Parathyroid adenoma (tissue), 2 donors: ENCODE results near the gene SLC35A4.
"Not testable (repeated sequence)": the region's sequence is repeated elsewhere in the genome, so short reads cannot be mapped to it uniquely, and the experiment has no call there.

Experiments used
- H2AFZ ChIP-seq: fragments of 300-600 bp; sonication (generic); one replicate; pipeline ENCODE4 v1.7.0; 2017; ENCODE audit warnings: antibody characterized with exemption, mild to moderate bottlenecking
- H3K27ac ChIP-seq: fragments of 300-600 bp; sonication (generic); one replicate; pipeline ENCODE4 v1.7.0; 2017
- H3K27me3 ChIP-seq: fragments of 300-600 bp; sonication (generic); one replicate; pipeline ENCODE4 v1.7.0; 2017; ENCODE audit warnings: low read length; ENCODE audit not compliant: control insufficient read depth, insufficient read depth
- H3K36me3 ChIP-seq: fragments of 300-600 bp; sonication (generic); one replicate; pipeline ENCODE4 v1.7.0; 2017; ENCODE audit warnings: low read length; ENCODE audit not compliant: control insufficient read depth, insufficient read depth
- H3K4me1 ChIP-seq: fragments of 300-600 bp; sonication (generic); one replicate; pipeline ENCODE4 v1.7.0; 2017; ENCODE audit warnings: control low read depth
- H3K4me2 ChIP-seq: fragments of 300-600 bp; sonication (generic); one replicate; pipeline ENCODE4 v1.7.0; 2017; ENCODE audit warnings: low read length
- H3K4me3 ChIP-seq: fragments of 300-600 bp; sonication (generic); one replicate; pipeline ENCODE4 v1.7.0; 2017; ENCODE audit warnings: low read depth, low read length
- H3K79me2 ChIP-seq: fragments of 300-600 bp; sonication (generic); one replicate; pipeline ENCODE4 v1.7.0; 2017; ENCODE audit warnings: control low read depth
- H3K9ac ChIP-seq: fragments of 300-600 bp; sonication (generic); one replicate; pipeline ENCODE4 v1.7.0; 2017; ENCODE audit warnings: mild to moderate bottlenecking
- H3K9me3 ChIP-seq: fragments of 300-600 bp; sonication (generic); one replicate; pipeline ENCODE4 v1.7.0; 2017; ENCODE audit warnings: low read length; ENCODE audit not compliant: control insufficient read depth
- TF ChIP-seq, protein P1 (sequence below): fragments of 300-600 bp; sonication (generic); IDR thresholded peaks from one replicate; pipeline ENCODE4 v1.7.0; 2017; ENCODE audit warnings: antibody characterized with exemption, mild to moderate bottlenecking
- donor health status: primary hyperparathyroidism.

Gene SLC35A4

DNA sequence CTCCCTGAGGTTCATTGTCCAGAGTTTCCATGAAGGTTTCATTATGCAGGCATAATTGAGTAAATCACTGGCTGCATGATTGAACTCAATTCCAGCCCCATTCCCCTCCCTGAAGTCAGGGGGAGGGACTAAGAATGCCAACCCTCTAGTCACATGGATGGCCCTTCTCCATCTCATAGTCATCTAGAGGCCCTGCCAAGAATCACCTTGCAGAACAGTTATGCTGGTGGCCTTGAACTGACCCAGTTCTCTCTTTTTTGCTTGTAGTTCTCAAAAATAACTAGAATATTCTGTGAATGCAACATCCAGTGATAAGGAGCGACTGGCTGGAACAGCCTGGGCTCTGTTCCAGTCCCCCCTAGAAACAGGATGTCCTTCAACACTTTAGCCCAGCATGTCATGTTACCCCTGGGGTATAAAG lies 31.7 kb downstream of the SLC35A4 start:
- Histone ChIP-seq H3K79me2 (no peaks in the 10 kb centered on the region), H2AFZ (peak overlapping the region; percentile 38), H3K36me3 (no peaks in the 10 kb centered on the region), H3K4me2 (no peak overlapping the region), H3K4me3 (no peak overlapping the region), H3K27me3 (no peaks in the 10 kb centered on the region), H3K27ac (peak overlapping the region; percentile 11), H3K9ac (no peak overlapping the region), H3K9me3 (no peaks in the 10 kb centered on the region), H3K4me1 (peaks cover 5% of the 10 kb centered on the region)
- TF ChIP-seq, protein P1, sequence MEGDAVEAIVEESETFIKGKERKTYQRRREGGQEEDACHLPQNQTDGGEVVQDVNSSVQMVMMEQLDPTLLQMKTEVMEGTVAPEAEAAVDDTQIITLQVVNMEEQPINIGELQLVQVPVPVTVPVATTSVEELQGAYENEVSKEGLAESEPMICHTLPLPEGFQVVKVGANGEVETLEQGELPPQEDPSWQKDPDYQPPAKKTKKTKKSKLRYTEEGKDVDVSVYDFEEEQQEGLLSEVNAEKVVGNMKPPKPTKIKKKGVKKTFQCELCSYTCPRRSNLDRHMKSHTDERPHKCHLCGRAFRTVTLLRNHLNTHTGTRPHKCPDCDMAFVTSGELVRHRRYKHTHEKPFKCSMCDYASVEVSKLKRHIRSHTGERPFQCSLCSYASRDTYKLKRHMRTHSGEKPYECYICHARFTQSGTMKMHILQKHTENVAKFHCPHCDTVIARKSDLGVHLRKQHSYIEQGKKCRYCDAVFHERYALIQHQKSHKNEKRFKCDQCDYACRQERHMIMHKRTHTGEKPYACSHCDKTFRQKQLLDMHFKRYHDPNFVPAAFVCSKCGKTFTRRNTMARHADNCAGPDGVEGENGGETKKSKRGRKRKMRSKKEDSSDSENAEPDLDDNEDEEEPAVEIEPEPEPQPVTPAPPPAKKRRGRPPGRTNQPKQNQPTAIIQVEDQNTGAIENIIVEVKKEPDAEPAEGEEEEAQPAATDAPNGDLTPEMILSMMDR: no peak

DNA sequence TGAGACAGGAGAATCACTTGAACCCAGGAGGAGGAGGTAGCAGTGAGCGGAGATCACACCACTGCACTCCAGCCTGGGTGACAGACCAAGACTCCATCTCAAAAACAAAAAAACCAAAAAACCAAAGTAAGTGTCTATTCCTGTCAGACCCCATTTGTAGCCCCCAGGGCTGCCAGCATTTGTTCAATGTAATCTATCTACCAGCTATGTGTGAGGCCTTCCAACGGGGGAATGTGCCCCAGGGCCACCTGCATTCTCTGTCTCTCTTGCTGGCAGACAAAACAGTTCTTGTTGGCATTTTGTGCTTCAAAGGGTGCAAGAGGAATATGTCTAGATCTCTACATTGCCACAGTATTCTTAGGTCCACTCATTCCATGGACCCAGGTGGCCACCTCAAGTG lies 34.2 kb downstream of the SLC35A4 start:
- no peak overlapping the region for H2AFZ ChIP-seq
- H3K79me2 ChIP-seq: no peaks in the 10 kb centered on the region
- H3K27me3 ChIP-seq: no peaks in the 10 kb centered on the region
- H3K9ac ChIP-seq: no peak overlapping the region
- H3K4me1 ChIP-seq: peaks cover 5% of the 10 kb centered on the region
- no peak overlapping the region for H3K4me3 ChIP-seq
- H3K9me3 ChIP-seq: no peaks in the 10 kb centered on the region
- no peak overlapping the region for H3K4me2 ChIP-seq
- TF ChIP-seq, protein P1: no peak
- no peaks in the 10 kb centered on the region for H3K36me3 ChIP-seq
- no peak overlapping the region for H3K27ac ChIP-seq

DNA sequence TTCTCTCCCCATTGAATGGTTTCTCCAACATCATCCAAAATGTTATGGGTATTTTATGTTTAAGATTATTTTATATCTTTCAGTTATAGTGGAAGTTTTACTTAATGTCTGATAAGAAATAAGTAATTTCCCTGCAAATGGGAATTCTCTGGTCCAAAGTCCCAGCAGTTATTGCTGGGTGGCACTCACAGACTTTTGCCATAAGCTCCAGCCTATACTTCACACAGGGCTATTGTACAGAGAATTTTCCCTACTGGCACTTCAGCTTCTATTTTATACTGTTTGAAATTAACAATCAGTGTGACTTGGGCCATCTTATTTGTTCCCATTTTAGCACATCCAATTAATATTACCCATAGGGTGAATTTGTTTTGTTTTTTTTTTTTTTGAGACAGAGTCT lies 35.5 kb downstream of the SLC35A4 start:
- peaks cover 5% of the 10 kb centered on the region for H3K4me1 ChIP-seq
- no peak overlapping the region for H2AFZ ChIP-seq
- no peak overlapping the region for H3K4me2 ChIP-seq
- H3K79me2 ChIP-seq: no peaks in the 10 kb centered on the region
- H3K27ac ChIP-seq: no peak overlapping the region
- no peaks in the 10 kb centered on the region for H3K9me3 ChIP-seq
- no peaks in the 10 kb centered on the region for H3K36me3 ChIP-seq
- TF ChIP-seq, protein P1: no peak
- H3K9ac ChIP-seq: no peak overlapping the region
- H3K4me3 ChIP-seq: no peak overlapping the region
- no peaks in the 10 kb centered on the region for H3K27me3 ChIP-seq

DNA sequence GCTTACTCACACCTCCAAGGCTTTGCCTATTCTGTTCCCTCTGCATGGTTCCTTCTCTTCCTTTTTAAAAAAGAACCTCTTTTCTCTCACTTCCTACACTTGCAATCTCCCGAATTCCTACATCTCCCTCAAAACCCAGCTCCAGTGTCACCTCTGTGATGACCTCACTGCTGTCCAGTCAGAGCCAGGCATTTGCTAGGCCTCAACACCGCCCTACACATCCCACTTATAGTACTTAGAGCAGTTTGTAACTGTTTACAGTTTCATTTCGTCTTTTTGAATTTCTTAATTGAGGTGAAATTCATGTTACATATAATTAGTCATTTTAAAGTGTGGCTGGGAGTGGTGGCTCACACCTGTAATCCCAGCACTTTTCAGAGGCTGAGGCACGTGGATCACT lies 37.5 kb downstream of the SLC35A4 start:
- no peak overlapping the region for H3K9ac ChIP-seq
- no peaks in the 10 kb centered on the region for H3K9me3 ChIP-seq
- no peaks in the 10 kb centered on the region for H3K36me3 ChIP-seq
- no peak overlapping the region for H3K27ac ChIP-seq
- H3K4me3 ChIP-seq: no peak overlapping the region
- H3K4me2 ChIP-seq: no peak overlapping the region
- no peak overlapping the region for H2AFZ ChIP-seq
- TF ChIP-seq, protein P1: no peak
- H3K27me3 ChIP-seq: no peaks in the 10 kb centered on the region
- H3K4me1 ChIP-seq: no peaks in the 10 kb centered on the region
- no peaks in the 10 kb centered on the region for H3K79me2 ChIP-seq

DNA sequence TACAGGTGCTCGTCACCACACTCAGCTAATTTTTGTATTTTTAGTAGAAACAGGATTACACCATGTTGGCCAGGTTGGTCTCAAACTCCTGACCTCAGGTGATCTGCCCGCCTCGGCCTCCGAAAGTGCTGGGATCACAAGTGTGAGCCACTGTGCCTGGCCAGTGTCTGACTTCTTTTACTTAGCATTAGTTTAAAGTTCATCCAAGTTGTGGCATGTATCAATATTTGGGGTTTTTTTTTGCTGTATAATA lies 38.7 kb downstream of the SLC35A4 start:
- H3K9me3 ChIP-seq, H3K27ac ChIP-seq, H3K4me1 ChIP-seq, H2AFZ ChIP-seq, H3K4me2 ChIP-seq, H3K36me3 ChIP-seq, H3K79me2 ChIP-seq, H3K4me3 ChIP-seq, H3K27me3 ChIP-seq, H3K9ac ChIP-seq: not testable (repeated sequence)
